Fibroblast of villous mesenchyme (primary cell): Measurements from ENCODE around the gene GRIK4. TPM values are rescaled to one million over a fixed set of nuclear protein-coding genes. Genes with fewer than 3 reads are reported as not detected.
"Not testable (repeated sequence)": the region's sequence is repeated elsewhere in the genome, so short reads cannot be mapped to it uniquely, and the experiment has no call there.

ENCODE experiments used
- DNase-seq: peaks from one replicate; pipeline ENCODE4 v3.0.0-alpha.2; 2010; ENCODE audit warnings: low read depth
- H3K4me3 ChIP-seq: 2 replicates; pipeline ENCODE4 v1.5.1; 2011; ENCODE audit warnings: low read depth, mild to moderate bottlenecking, low read length
- CTCF ChIP-seq: IDR thresholded peaks from 2 replicates; pipeline ENCODE4 v1.5.1; 2012; ENCODE audit warnings: low read depth, mild to moderate bottlenecking, low read length; ENCODE audit not compliant: insufficient read depth
- total RNA-seq: library from RNA; depleted of rRNA; stranded (reverse); fragments of >200 nt; gene quantifications from 2 replicates; pipeline ENCODE4 v1.2.3, GENCODE V29; 2012

GRIK4 gene
- total RNA-seq, 1 donor = under 0.01 TPM

GRCh38 chr11:120752668-120753067, 241.1 kb downstream of the GRIK4 start:
- H3K4me3 ChIP-seq = no peak overlapping the region
- TF ChIP-seq CTCF = no peak
- DNase-seq = no peak

- TF ChIP-seq CTCF = no peak
- no peak for DNase-seq
- H3K4me3 ChIP-seq = no peak overlapping the region
Measured at GRCh38 chr11:120756931-120757330, 245.4 kb downstream of the GRIK4 start.

GRCh38 chr11:120759046-120759445, 247.5 kb downstream of the GRIK4 start:
- no peak for TF ChIP-seq CTCF
- no peak for DNase-seq
- no peak overlapping the region for H3K4me3 ChIP-seq

GRCh38 chr11:120765710-120766109, 254.2 kb downstream of the GRIK4 start:
- H3K4me3 ChIP-seq, DNase-seq: not testable (repeated sequence)

GRCh38 chr11:120766318-120766717, 254.8 kb downstream of the GRIK4 start:
- no peak for DNase-seq
- no peak overlapping the region for H3K4me3 ChIP-seq
- TF ChIP-seq CTCF = no peak

GRCh38 chr11:120768949-120769348, 257.4 kb downstream of the GRIK4 start:
- DNase-seq = no peak
- TF ChIP-seq CTCF = no peak
- no peak overlapping the region for H3K4me3 ChIP-seq

GRCh38 chr11:120769906-120770305, 258.4 kb downstream of the GRIK4 start:
- no peak overlapping the region for H3K4me3 ChIP-seq
- DNase-seq = no peak
- no peak for TF ChIP-seq CTCF
